ENCODE measurements around the gene AFAP1L2.

Gene AFAP1L2

GRCh38 chr10:114359041-114359952, 45.0 kb downstream of the AFAP1L2 start:
- DNase-seq (ENCODE audit: low read depth, low spot score): peak; percentile 86
- in situ Hi-C loops (cut with HindIII; ENCODE audit: low sequenced_read_pairs): no loop called here
- no peak overlapping the region for H3K4me3 ChIP-seq (ENCODE audit: low read depth, low read length)
- no peak for TF ChIP-seq CTCF (IDR thresholded peaks at IDR 0.05; ENCODE audit: low read depth, low read length)

DNA sequence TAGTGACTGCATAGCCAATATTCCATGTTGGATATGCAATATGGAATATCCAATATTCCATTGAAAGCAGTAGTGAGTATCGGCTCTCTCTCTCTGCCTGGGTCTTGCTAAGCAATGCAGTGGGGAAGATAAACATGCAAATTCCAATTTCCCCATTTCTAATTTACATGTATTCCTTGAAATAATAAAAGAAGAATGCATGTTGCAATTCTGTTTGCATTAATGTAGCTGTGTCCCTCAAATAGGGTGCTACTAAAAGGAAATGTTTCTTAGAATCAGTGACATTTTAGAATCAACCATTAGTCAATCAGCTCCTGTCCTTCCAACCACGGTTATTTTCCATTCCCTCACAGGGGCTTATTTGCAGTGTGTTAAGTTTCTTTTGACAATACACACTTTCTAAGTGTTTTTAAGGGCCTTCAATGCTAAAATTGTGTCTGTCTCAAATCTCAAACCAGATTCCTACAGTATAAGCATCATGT, 46.7 kb downstream of the AFAP1L2 start:
- H3K4me3 ChIP-seq (ENCODE audit: low read depth, low read length): no peak overlapping the region
- TF ChIP-seq CTCF (IDR thresholded peaks at IDR 0.05; ENCODE audit: low read depth, low read length): no peak
- peak; percentile 27 for DNase-seq (ENCODE audit: low read depth, low spot score)
- in situ Hi-C loops (cut with HindIII; ENCODE audit: low sequenced_read_pairs): no loop called here

GRCh38 chr10:114356751-114357514, 47.4 kb downstream of the AFAP1L2 start:
- in situ Hi-C loops (cut with HindIII; ENCODE audit: low sequenced_read_pairs): no loop called here
- no peak for TF ChIP-seq CTCF (IDR thresholded peaks at IDR 0.05; ENCODE audit: low read depth, low read length)
- no peak overlapping the region for H3K4me3 ChIP-seq (ENCODE audit: low read depth, low read length)
- DNase-seq (ENCODE audit: low read depth, low spot score): peak; percentile 89

DNA sequence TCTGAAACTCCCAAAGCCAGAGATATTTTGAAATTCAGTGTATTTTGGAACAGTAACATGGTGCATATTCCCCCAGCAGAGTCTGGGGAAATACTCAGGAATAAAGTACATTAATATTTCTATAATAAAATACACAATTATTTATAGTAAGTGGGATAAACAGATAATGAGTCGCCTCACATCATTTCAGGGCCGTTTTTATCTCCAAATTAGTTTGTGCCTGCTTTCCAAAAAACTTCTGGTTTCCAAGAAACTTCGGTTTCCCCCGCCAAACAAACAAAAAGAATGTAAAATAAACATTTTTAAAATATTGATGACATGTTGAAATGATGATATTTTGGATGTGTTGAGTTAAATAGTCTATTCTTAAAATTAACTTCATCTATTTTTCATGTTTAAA, 48.2 kb downstream of the AFAP1L2 start:
- in situ Hi-C loops (cut with HindIII; ENCODE audit: low sequenced_read_pairs): no loop called here
- H3K4me3 ChIP-seq (ENCODE audit: low read depth, low read length): no peak overlapping the region
- no peak for TF ChIP-seq CTCF (IDR thresholded peaks at IDR 0.05; ENCODE audit: low read depth, low read length)
- no peak for DNase-seq (ENCODE audit: low read depth, low spot score)

DNA sequence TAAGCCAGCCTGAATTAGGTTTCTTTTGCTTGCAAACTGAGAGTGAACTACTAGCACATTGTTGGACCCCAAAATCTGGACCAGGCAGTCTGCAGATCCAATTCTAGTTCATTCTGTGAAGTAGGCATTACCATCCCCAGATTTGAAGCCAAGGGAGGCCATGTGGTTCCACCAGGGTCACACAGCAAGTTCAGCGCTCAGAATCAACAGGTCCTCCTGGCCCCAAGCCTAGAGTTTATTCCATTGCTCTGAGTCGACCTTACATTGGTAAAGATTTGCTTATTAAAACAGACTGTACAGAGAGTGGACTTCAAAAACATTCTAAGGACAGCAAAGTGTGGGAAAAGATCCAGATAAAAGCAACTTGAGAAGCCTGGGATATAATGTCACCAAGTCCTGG, 50.9 kb downstream of the AFAP1L2 start:
- H3K4me3 ChIP-seq (ENCODE audit: low read depth, low read length): no peak overlapping the region
- TF ChIP-seq CTCF (IDR thresholded peaks at IDR 0.05; ENCODE audit: low read depth, low read length): no peak
- in situ Hi-C loops (cut with HindIII; ENCODE audit: low sequenced_read_pairs): no loop called here
- DNase-seq (ENCODE audit: low read depth, low spot score): peak; percentile 46

GRCh38 chr10:114352653-114353298, 51.5 kb downstream of the AFAP1L2 start:
- in situ Hi-C loops (cut with HindIII; ENCODE audit: low sequenced_read_pairs): no loop called here
- no peak for TF ChIP-seq CTCF (IDR thresholded peaks at IDR 0.05; ENCODE audit: low read depth, low read length)
- no peak overlapping the region for H3K4me3 ChIP-seq (ENCODE audit: low read depth, low read length)
- no peak for DNase-seq (ENCODE audit: low read depth, low spot score)

All from astrocyte of the spinal cord (primary cell).